Stimulated activated CD4-positive, alpha-beta T cell treated with anti-CD3 and anti-CD28 coated beads, Interleukin-12 subunit alpha, Interleukin-12 subunit beta, amount 100 ng/mL, for 48 hours (primary cell): ENCODE data around the gene ECM2.
"Not testable (repeated sequence)": the region's sequence is repeated elsewhere in the genome, so short reads cannot be mapped to it uniquely, and the experiment has no call there.

Experiments used
- DNase-seq, 3 donors: peaks; one replicate each; pipeline ENCODE4 v3.0.0-alpha.2; 2020; ENCODE audit warnings: low read depth in 2 of 3, low spot score in 1 of 3

The ECM2 gene

DNA sequence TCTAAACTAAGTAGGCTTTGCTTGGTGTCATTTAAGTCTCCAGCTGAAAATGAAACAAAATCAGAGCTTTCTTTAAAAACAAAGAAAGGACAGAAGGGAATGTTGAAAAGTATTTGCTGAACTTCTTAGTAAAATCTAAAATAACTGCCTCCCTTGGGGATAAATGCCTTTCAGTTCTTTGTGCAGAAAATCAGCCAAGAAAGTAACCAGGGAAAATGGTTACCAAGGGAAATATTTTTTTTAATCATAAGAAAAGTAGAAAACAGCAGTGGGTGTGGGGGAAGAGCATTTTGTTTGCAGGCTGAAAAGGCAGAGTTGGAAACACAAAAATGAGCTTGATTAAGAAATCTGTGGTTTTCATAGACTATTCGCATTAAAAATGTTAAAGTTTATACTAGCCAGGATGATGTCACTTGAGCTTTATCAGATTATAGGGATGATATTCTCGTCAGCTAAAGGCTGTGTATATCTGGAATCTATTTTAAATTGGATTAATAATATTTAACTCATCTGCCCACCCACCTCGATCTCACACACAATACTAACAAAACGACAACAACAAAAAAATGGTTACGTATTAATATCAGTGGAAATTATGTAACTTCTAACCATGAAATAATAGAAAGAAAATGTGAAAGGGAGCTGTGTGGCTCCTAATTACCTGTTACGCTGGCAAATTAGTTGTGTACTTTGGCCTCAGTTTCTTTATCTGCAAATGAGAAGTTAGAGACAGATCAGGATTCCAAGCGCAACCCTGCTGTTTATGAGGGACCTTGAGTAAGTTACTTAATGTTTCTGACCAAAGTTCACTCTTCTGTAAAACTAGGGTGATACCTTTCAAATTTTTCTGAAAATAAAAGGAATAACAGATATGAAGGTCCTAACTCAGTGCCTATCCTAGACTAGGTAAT lies at the start of gene ECM2:
Gene ECM2, minus strand, starts transcription at position 51 of the 911 bp plus-strand sequence. CDS start 13,124 bp downstream, outside the sequence.
- no peak for DNase-seq

- no peak for DNase-seq
These were observed 40.4 kb upstream of the ECM2 start for GRCh38 chr9:92576175-92576574.

DNA sequence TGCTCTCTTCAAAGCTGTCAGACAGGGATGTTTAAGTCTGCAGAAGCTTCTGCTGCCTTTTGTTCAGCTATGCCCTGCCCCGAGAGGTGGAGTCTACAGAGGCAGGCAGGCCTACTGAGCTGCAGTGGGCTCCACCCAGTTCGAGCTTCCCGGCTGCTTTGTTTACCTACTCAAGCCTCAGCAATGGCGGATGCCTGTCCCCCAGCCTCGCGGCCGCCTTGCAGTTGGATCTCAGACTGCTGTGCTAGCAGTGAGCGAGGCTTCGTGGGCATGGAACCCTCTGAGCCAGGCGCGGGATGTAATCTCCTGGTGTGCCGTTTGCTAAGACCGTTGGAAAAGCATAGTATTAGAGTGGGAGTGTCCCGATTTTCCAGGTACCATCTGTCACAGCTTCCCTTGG lies 37.8 kb upstream of the ECM2 start:
- DNase-seq: not testable (repeated sequence)

DNA sequence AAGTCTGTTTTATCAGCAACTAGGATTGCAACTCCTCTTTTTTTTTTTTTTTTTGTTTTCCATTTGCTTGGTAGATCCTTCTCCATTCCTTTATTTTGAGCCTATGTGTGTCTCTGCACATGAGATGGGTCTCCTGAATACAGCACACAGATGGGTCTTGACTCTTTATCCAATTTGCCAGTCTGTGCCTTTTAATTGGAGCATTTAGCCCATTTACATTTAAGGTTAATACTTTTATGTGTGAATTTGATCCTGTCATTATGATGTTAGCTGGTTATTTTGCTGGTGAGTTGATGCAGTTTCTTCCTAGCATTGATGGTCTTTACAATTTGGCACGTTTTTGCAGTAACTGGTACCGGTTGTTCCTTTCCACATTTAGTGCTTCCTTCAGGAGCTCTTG lies 36.1 kb upstream of the ECM2 start:
- not testable (repeated sequence) for DNase-seq

- no peak for DNase-seq
These were observed 29.2 kb upstream of the ECM2 start for GRCh38 chr9:92564982-92565381.

- no peak for DNase-seq
These were observed 28.7 kb upstream of the ECM2 start for GRCh38 chr9:92564504-92564903.

GRCh38 chr9:92563116-92564100 lies 27.6 kb upstream of the ECM2 start:
- DNase-seq: no peak

GRCh38 chr9:92562461-92562967 lies 26.7 kb upstream of the ECM2 start:
- no peak for DNase-seq

- DNase-seq: no peak
These were observed 25.9 kb upstream of the ECM2 start for GRCh38 chr9:92561374-92562330.

DNA sequence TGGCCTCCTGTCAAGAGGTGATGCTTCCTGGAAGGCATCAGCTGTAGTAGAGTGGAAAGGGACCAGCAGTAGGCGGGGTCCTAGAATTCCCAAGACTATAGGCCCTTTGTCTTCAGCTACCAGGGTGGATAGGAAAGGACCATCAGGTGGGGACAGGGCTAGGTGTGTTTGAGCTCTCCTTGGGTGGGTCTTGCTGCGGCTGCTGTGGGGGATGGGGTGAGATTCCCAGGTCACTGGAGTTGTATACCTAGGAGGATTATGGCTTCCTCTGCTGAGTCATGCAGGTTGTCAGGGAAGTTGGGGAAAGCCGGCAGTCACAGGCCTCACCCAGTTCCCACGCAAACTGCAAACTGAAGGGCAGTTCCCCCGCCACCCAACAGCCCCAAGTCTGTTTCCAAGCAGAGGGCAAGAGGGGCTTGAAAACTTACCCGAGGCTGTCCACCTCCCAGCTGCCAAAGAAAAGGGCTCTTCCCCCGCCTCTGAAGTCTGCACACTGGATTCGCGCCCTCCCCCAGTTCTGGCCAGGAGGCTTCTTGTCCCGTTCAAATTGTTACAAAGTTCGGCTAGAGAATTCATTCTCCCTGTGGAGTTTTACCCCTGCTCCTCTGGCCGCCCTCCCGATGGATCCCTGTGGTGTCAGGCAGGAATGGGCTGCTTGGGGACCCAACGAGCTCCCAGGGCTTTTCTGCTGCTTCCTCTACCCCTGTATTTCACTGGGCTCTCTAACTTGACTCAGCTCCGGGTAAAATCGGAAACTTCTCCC lies 23.0 kb upstream of the ECM2 start:
- no peak for DNase-seq

DNA sequence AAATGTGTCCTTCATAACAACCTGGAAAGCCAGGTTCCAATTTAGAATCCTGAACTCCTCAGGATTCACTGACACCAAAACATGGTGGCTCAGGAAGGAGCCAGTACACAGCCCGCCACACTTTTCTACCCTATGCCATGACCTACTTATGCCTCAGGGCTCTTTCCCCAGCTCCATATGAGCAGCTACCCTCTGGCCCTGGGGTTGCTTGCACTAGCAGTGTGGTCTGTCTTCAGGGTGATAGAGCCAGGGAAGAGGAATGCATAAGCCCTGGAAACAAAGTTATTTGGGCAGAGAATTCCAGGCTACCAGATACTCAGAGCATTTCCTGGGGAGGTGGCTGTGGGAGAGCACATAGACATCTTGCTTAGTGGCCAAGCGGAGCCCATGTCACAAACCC lies 15.0 kb upstream of the ECM2 start:
- DNase-seq: no peak

DNA sequence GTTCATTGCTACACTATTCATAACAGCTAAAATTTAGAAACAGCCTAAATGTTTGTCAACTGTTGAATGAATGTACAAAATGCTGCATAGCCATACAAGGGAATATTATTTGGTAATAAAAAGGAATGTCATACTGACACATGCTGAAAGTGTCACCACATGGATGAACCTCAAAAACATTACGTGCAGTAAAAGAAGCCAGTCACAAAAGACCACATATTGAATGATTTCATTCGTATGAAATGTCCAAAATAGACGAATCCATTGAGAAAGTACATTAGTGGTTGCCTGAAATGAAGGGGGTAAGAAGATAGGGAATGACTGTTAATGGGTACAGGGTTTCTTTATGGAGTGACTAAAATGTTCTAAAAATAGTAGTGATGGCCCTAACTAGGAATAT lies 11.6 kb upstream of the ECM2 start:
- DNase-seq: no peak

DNA sequence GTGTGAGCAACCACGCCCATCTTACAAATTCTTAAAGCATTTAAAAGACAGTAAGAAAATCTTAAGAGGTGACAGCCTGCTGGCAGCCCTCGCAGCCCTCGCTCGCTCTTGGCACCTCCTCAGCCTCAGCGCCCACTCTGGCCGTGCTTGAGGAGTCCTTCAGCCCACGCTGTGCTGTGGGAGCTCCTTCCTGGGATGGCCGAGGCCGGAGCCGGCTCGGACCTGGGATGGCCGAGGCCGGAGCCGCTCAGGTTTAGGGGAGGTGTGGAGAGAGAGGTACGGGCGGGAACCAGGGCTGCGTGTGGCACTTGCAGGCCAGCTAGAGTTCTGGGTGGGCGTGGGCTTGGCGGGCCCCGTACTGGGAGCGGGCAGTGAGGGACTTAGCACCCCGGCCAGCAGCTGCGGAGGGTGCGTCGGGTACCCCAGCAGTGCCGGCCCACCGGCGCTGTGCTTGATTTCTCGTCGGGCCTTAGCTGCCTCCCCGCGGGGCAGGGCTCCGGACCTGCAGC lies 9.3 kb upstream of the ECM2 start:
- DNase-seq: no peak

DNA sequence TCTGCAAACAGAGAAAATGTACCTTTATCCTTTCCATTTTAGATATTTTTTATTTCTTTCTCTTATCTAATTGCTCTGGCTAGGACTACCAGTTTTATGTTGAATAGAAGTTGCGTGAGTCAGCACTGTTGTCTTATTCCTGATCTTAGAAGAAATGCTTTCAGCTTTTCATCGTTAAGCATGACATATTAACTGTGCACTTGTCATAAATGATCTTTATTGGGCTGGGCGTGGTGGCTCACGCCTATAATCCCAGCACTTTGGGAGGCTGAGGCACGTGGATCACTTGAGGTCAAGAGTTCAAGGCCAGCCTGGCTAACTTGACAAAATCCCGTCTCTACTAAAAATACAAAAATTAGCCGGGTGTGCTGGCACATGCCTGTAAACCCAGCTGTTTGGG lies 8.2 kb upstream of the ECM2 start:
- DNase-seq: no peak

GRCh38 chr9:92538541-92538940 lies 2.8 kb upstream of the ECM2 start:
- DNase-seq: no peak

DNA sequence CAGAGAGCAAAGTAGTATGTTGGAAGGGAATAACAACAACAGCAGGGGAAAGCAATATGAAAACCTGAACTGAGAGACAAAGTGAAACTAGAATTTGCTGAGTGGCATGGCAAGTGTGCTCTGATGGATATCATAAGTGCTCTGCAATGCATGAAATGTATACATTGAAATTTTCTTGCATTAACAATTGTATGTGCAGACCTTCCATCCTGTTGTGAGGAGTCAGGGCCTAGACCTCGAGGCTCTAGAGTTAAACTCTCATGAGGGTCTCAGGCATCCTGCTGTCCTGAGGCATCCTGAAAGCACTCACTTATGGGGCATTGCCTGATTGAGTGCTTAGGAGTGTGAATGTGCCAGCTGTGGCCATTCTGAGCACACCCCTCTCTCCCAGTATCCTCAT lies 1.1 kb downstream of the ECM2 start:
- DNase-seq: no peak

GRCh38 chr9:92534204-92534603 lies 1.6 kb downstream of the ECM2 start:
- DNase-seq: no peak

GRCh38 chr9:92530893-92531292 lies 4.9 kb downstream of the ECM2 start:
- DNase-seq: no peak

GRCh38 chr9:92529124-92529523 lies 6.7 kb downstream of the ECM2 start:
- DNase-seq: no peak

DNA sequence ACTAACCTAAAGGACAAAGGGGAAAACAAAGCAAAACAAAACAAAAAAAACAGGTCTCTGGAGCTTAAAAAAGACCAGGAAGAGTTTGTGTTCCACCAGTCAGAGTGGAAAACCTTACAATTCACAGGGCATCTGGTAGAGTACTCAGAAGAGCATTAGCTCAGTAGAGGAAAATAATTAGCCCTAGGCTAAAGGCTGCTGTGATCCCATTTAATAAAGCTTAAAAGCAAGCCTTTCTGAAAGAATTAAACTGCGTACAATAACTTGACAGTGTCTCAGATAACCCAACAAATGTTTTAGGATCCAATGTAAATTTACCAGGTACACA lies 7.3 kb downstream of the ECM2 start:
- no peak for DNase-seq
